Heart left ventricle (tissue), 16 donors: ENCODE measurements around the gene KRTAP10-1. TPM values are rescaled to one million over a fixed set of nuclear protein-coding genes. Genes with fewer than 3 reads are reported as not detected.

ENCODE experiments used
- ATAC-seq, 4 donors: fragments of 200-7000 bp; cut with Tn5 transposase; one replicate each; pipeline ENCODE4 v1.9.1; 2020 to 2022; ENCODE audit warnings: moderate library complexity in 4 of 4, mild to moderate bottlenecking in 3 of 4, moderate number of reproducible peaks in 1 of 4
- DNase-seq, 5 donors: peaks; one replicate each; pipeline ENCODE4 v3.0.0-alpha.2; 2020
- H3K27ac ChIP-seq, 12 donors: fragments of 200-600 bp; sonication (generic) in 4 of 12; one replicate each; pipeline versions ENCODE4 v1.5.0 to v1.8.0; 2016 to 2022; ENCODE audit warnings: mild to moderate bottlenecking in 2 of 12
- H3K27me3 ChIP-seq, 9 donors: fragments of 200-600 bp; sonication (generic) in 2 of 9; one replicate each; pipeline versions ENCODE4 v1.5.1 to v1.8.0; 2016 to 2022; ENCODE audit warnings: mild to moderate bottlenecking in 3 of 9
- H3K36me3 ChIP-seq, 9 donors: fragments of 200-600 bp; sonication (generic) in 2 of 9; one replicate each; pipeline versions ENCODE4 v1.5.0 to v1.8.0; 2018 to 2022; ENCODE audit warnings: mild to moderate bottlenecking in 2 of 9
- H3K4me1 ChIP-seq, 12 donors: fragments of 200-600 bp; sonication (generic) in 4 of 12; one replicate each; pipeline versions ENCODE4 v1.5.0 to v1.8.0; 2016 to 2022; ENCODE audit warnings: mild to moderate bottlenecking in 3 of 12
- H3K4me3 ChIP-seq, 12 donors: fragments of 200-600 bp; sonication (generic) in 4 of 12; one replicate each; pipeline versions ENCODE4 v1.5.0 to v1.8.0; 2017 to 2022; ENCODE audit warnings: mild to moderate bottlenecking in 9 of 12, moderate library complexity in 4 of 12
- H3K9me3 ChIP-seq, 12 donors: fragments of 200-600 bp; sonication (generic) in 4 of 12; one replicate each; pipeline versions ENCODE4 v1.5.0 to v1.8.0; 2016 to 2022; ENCODE audit warnings: mild to moderate bottlenecking in 1 of 12
- POLR2A ChIP-seq, 2 donors: fragments of 450-650 bp; IDR thresholded peaks; one replicate each; pipeline ENCODE4 v1.6.1; 2017; ENCODE audit warnings: antibody characterized with exemption in 2 of 2, mild to moderate bottlenecking in 2 of 2, moderate library complexity in 2 of 2
- WGBS, 4 donors: extraction: QIAGEN DNeasy Blood & Tissue Kit in 2 of 4; methylation state at CpG; one replicate each; pipeline versions ENCODE4 v1.1.5 to v1.1.7; 2013 to 2018; 5-methylcytosine and 5-hydroxymethylcytosine counted together
- intact Hi-C, 10 donors: fragments of 100-400 bp; cut with DNase I; formaldehyde crosslinking; loops; one replicate each; pipeline versions ENCODE4 v1.11.1 to v1.14.2; 2022
- polyA plus RNA-seq, 2 donors: library from polyadenylated mRNA; stranded (reverse); fragments of 200-250 nt; gene quantifications; one replicate each; pipeline ENCODE4 v1.2.3, GENCODE V29; 2013
- total RNA-seq, 9 donors: library from RNA; depleted of rRNA in 2 of 9; stranded (reverse); fragments of >200 nt in 2 of 9; fragmentation: NEBNext Ultra II Directional in 3 of 9; extraction: Animal tissue kit (Norgen Biotek cat#: 25700) in 3 of 9; gene quantifications; one replicate each; pipeline versions ENCODE4 v1.1.0 to v1.2.4, GENCODE V29; 2016 to 2023
- TF ChIP-seq, protein P1 (sequence below), 12 donors: fragments of 200-600 bp; sonication (generic) in 4 of 12; IDR thresholded peaks; one replicate each; pipeline versions ENCODE4 v1.5.0 to v1.8.0; 2018 to 2022; ENCODE audit warnings: antibody characterized with exemption in 12 of 12, mild to moderate bottlenecking in 5 of 12
- donor health status: ischemic (EF 13 %, LVEDD 7.1; RV severe dilation, severe dysfunction).
- donor health status: healthy with polysubstance abuse.
- donor health status: DM: no; HTN: yes; CAD: no.
- donor health status: DM: no; HTN: no; CAD: no.
- donor health status: ischemic (EF 25% LVEDD 6.9; RV normal size, moderate dysfunction).
- donor health status: ischemic (EF 25% LVEDD 5.7; RV mildly dilated, moderate dysfunction).
- donor health status: healthy.
- donor health status: DM: yes; HTN: yes; CAD: no.
- donor health status: ischemic (EF 35%, LVEDD 5.7; RV mildly dilated, moderate dysfunction).
- donor health status: nonischemic (EF 11% LVEDD 7.7; RV severe dilation, severe dysfunction).
- donor health status: DM: yes; HTN: yes; CAD: no.
- donor health status: PGD.
- donor health status: ischemic (EF 29% LVEDD 5.4; RV normal size, mild dysfunction).
- donor health status: nonischemic (EF 23%, LVEDD 6.1; RV moderate dilation, normal function).

KRTAP10-1 gene
- total and polyA plus RNA-seq, 11 donors = not detected

DNA sequence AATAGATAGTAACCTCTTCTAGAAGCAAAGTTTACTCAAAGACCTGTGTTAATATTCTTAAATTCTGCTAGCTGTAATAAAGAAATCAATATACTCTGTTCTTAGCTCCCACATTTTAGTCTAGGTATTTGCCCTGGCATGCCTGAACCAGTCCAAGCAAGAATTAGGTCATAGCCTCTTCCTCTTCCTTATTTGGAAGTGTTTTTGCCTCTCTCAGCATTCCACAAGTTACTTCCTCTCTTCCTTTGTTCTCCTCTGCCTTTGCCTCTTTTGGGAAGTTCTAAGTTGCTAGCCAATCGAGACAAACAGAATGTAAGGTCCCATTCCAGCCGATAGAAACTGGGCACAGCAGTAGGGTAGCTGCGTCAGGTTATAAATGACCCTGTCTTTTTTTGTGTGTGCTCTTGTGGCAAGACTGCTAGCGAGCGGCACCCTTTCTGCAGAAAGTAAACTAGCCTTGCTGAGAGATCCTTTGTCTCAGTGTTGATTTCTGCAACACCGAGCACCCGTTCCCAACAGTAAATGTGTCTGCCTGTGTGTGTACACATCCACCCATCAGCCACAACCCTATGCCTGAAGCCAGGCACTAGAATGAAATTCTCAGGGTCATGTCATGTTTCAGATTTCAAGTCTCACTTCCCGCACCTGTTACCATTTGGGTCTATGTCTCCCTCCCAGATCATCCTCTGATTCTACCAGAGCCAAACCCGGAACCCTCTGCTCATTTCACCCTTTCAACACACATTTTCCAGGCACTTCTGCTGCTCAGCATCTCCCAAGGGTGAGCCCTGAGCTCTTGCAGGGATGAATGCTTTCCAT, 47.2 kb downstream of the KRTAP10-1 start:
- H3K4me1 ChIP-seq = peaks cover 0 to 31% (median 7%) of the 10 kb centered on the region in 12 donors
- H3K9me3 ChIP-seq = peaks cover 0 to 19% (median 5%) of the 10 kb centered on the region in 12 donors
- H3K27ac ChIP-seq = peak overlapping the region in 1 of 12 donors; percentile 3
- no peak overlapping the region for H3K4me3 ChIP-seq
- TF ChIP-seq, protein P1, sequence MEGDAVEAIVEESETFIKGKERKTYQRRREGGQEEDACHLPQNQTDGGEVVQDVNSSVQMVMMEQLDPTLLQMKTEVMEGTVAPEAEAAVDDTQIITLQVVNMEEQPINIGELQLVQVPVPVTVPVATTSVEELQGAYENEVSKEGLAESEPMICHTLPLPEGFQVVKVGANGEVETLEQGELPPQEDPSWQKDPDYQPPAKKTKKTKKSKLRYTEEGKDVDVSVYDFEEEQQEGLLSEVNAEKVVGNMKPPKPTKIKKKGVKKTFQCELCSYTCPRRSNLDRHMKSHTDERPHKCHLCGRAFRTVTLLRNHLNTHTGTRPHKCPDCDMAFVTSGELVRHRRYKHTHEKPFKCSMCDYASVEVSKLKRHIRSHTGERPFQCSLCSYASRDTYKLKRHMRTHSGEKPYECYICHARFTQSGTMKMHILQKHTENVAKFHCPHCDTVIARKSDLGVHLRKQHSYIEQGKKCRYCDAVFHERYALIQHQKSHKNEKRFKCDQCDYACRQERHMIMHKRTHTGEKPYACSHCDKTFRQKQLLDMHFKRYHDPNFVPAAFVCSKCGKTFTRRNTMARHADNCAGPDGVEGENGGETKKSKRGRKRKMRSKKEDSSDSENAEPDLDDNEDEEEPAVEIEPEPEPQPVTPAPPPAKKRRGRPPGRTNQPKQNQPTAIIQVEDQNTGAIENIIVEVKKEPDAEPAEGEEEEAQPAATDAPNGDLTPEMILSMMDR (IDR thresholded peaks at IDR 0.05) = no peak
- TF ChIP-seq POLR2A (IDR thresholded peaks at IDR 0.05) = no peak
- peaks cover 0 to 6% (median 0%) of the 10 kb centered on the region in 9 donors for H3K27me3 ChIP-seq
- 88 to 90% (median 89%) methylated on average over 9 of the region's 9 CpGs for WGBS, 4 donors
- H3K36me3 ChIP-seq = no peaks in the 10 kb centered on the region
- DNase-seq (no peak), ATAC-seq (no peak)
- intact Hi-C loops = no loop called here

DNA sequence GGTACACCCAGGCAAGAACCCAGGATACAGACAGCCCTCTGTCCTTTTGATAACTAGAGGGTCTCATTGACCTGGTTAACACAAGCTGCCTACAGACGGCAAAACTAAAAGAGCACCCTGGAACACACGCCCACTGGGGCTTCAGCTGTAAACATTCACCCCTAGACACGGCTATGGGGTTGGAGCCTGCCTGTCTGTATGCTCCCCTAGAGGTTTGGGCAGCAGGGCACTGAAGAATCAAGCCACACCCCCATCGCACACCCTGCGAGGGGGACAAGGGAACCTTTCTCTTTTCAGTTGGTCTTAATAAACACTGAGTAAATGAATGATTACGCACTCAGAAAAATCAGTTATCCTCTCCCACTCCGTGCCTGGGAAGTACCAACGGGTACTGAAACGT, 49.2 kb downstream of the KRTAP10-1 start:
- Histone ChIP-seq H3K36me3 (no peaks in the 10 kb centered on the region), H3K4me3 (no peak overlapping the region), H3K4me1 (peaks cover 0 to 13% (median 0%) of the 10 kb centered on the region in 12 donors), H3K27me3 (peaks cover 0 to 9% (median 0%) of the 10 kb centered on the region in 9 donors), H3K9me3 (peaks cover 0 to 19% (median 5%) of the 10 kb centered on the region in 12 donors), H3K27ac (no peak overlapping the region)
- ATAC-seq (no peak), DNase-seq (no peak)
- 86 to 91% (median 90%) methylated on average over 9 of the region's 9 CpGs for WGBS, 4 donors
- intact Hi-C loops = no loop called here
- TF ChIP-seq, protein P1 (IDR thresholded peaks at IDR 0.05) = no peak
- TF ChIP-seq POLR2A (IDR thresholded peaks at IDR 0.05) = no peak

DNA sequence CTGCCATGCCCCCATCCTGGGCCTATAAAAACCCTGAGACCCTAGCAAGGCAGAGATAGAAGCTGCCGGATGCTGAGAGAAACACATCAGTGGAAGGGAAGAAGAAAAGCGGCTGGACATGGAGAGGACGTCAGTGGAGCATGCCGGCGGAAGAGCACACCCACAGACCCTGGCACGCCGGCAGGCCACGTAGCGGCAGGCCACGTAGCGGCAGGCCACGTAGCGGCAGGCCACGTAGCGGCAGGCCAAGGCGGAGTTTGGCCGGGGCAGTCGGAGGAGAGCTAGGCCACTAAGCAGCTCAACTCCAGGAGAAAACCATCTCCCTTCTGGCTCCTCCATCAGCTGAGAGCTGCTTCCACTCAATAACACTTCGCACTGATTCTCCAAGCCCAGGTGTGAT, 49.6 kb downstream of the KRTAP10-1 start:
- no peak overlapping the region for H3K4me3 ChIP-seq
- DNase-seq = no peak
- H3K36me3 ChIP-seq = no peaks in the 10 kb centered on the region
- intact Hi-C loops = no loop called here
- no peak for ATAC-seq
- WGBS, 4 donors = 94 to 98% (median 97%) methylated on average over 19 of the region's 19 CpGs
- TF ChIP-seq, protein P1 (IDR thresholded peaks at IDR 0.05) = no peak
- no peak for TF ChIP-seq POLR2A (IDR thresholded peaks at IDR 0.05)
- peaks cover 0 to 9% (median 0%) of the 10 kb centered on the region in 12 donors for H3K4me1 ChIP-seq
- H3K27ac ChIP-seq = no peak overlapping the region
- H3K27me3 ChIP-seq = peaks cover 0 to 13% (median 0%) of the 10 kb centered on the region in 9 donors
- peaks cover 0 to 19% (median 5%) of the 10 kb centered on the region in 12 donors for H3K9me3 ChIP-seq

DNA sequence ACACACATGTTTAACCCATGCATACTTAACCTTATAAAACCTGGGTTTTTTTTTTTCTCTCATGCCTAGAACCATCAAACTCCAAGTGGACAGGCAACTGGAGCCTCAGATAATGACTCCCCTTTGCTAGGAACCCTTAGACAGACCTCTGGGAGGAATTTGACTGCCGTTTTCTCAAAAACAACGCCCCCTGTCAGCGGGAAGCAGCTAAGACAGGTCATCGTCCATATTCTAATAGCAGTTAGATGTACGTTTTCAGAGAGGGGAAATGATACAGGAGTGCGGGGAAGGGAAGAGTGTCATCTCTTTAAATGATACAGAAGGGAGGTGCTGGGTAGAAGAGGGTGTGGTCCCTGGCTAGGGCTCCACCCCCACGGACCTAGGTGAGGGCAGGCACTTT, 50.0 kb downstream of the KRTAP10-1 start:
- Histone ChIP-seq H3K4me3 (no peak overlapping the region), H3K4me1 (peaks cover 0 to 4% (median 0%) of the 10 kb centered on the region in 12 donors), H3K27ac (no peak overlapping the region), H3K9me3 (peaks cover 0 to 19% (median 5%) of the 10 kb centered on the region in 12 donors), H3K27me3 (peaks cover 0 to 12% (median 0%) of the 10 kb centered on the region in 9 donors), H3K36me3 (no peaks in the 10 kb centered on the region)
- intact Hi-C loops = no loop called here
- DNase-seq (no peak), ATAC-seq (no peak)
- 33 to 53% (median 41%) methylated on average over 7 of the region's 7 CpGs for WGBS, 4 donors
- TF ChIP-seq, protein P1 (IDR thresholded peaks at IDR 0.05) = no peak
- TF ChIP-seq POLR2A (IDR thresholded peaks at IDR 0.05) = no peak
